SK-N-MC (cell line): ENCODE measurements around the gene SLC34A3.
A peak's percentile ranks its signal among the peaks of the same experiment; 100 is the strongest.

Source experiments
- DNase-seq: peaks from one replicate; pipeline ENCODE4 v3.0.0-alpha.2; 2011; ENCODE audit warnings: low read depth, low spot score
- H3K27ac ChIP-seq: fragments of 200-600 bp; sonication (generic); 2 replicates; pipeline ENCODE4 v1.5.1; 2016; ENCODE audit warnings: mixed run types
- H3K36me3 ChIP-seq: fragments of 200-600 bp; sonication (generic); 2 replicates; pipeline ENCODE4 v1.6.1; 2017; ENCODE audit warnings: antibody characterized with exemption, low read length, mixed read lengths; ENCODE audit not compliant: insufficient read depth
- H3K4me3 ChIP-seq: fragments of 200-600 bp; sonication (generic); 2 replicates; pipeline ENCODE4 v1.5.1; 2016
- H3K9ac ChIP-seq: fragments of 200-600 bp; sonication (generic); 2 replicates; pipeline ENCODE4 v1.8.0; 2017; ENCODE audit warnings: mixed run types, mixed read lengths; ENCODE audit not compliant: insufficient read length
- H3K9me3 ChIP-seq: fragments of 200-600 bp; sonication (generic); 2 replicates; pipeline ENCODE4 v1.6.1; 2017; ENCODE audit warnings: low read depth, mild to moderate bottlenecking, antibody characterized with exemption, low read length, moderate library complexity, mixed read lengths
- EZH2 ChIP-seq: fragments of 200-600 bp; sonication (generic); IDR thresholded peaks from one replicate; pipeline ENCODE4 v1.6.1; 2017; ENCODE audit warnings: antibody characterized with exemption
- FOXP2 ChIP-seq: optimal IDR thresholded peaks from 2 replicates; pipeline ENCODE3; 2011; ENCODE audit warnings: mild to moderate bottlenecking, moderate library complexity; ENCODE audit not compliant: insufficient read depth; ENCODE audit errors: extremely low read length, control extremely low read depth
- POLR2AphosphoS5 ChIP-seq: IDR thresholded peaks from 2 replicates; pipeline ENCODE4 v1.6.1; 2012; ENCODE audit warnings: mild to moderate bottlenecking, low read depth, low read length, borderline replicate concordance

The SLC34A3 gene

DNA sequence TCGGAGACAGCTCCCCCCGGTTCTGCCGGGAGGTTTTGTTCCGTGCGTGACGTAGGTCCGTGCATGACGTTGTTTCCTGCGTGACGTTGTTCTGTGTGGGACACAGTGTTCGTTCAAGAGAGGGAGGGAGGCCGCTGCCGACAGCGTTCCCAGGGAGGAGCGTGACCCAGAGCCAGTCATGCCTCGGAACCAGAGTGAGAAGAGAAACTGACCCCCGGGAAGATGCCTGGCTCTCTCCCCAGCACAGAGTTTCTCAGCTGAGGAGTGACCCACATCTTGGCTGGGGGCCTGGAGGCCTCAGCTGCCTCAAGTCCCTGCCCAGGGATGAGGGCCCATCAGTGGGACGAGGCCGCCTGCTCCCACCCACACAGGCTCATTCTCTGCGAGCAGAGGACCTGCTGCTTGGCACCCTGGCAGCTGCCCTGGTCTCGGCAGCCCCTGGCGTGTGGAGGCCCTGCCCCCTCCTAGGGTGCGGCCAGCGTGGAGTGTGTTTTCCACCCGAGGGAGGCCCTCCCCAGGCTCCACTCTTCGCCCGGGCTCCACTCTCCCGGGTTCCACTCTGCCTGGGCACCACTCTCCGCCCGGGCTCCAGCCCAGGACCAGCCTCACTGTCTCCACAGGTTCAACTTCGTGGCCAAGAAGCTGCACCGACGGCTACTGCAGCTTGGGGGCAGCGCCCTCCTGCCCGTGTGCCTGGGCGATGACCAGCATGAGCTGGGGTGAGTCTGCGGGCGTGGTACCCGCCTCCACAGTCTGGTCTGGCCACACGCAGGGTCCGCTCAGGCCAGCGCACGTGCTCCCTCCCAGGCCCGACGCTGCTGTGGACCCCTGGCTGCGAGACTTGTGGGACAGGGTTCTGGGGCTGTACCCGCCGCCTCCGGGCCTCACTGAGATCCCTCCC lies 17.3 kb upstream of the SLC34A3 start:
- H3K9ac ChIP-seq: no peak overlapping the region
- TF ChIP-seq EZH2 (no peak), FOXP2 (no peak), POLR2AphosphoS5 (no peak)
- H3K36me3 ChIP-seq: no peaks in the 10 kb centered on the region
- H3K9me3 ChIP-seq: no peaks in the 10 kb centered on the region
- no peak overlapping the region for H3K27ac ChIP-seq
- H3K4me3 ChIP-seq: no peak overlapping the region
- DNase-seq: no peak

DNA sequence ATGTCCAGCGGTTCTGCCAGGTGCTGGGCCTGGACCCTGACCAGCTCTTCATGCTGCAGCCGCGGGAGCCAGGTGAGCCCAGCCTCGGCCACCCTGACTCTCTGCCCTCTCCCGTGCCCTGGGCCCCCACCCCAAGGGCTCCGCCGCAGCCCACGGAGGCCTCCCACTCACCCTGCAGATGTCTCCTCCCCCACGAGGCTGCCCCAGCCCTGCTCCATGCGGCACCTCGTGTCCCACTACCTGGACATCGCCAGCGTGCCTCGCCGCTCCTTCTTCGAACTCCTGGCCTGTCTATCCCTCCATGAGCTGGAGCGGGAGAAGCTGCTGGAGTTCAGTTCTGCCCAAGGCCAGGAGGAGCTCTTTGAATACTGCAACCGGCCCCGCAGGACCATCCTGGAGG lies 16.1 kb upstream of the SLC34A3 start:
- no peak overlapping the region for H3K27ac ChIP-seq
- H3K4me3 ChIP-seq: no peak overlapping the region
- no peak overlapping the region for H3K9ac ChIP-seq
- no peaks in the 10 kb centered on the region for H3K36me3 ChIP-seq
- DNase-seq: no peak
- no peaks in the 10 kb centered on the region for H3K9me3 ChIP-seq
- TF ChIP-seq POLR2AphosphoS5 (no peak), EZH2 (no peak), FOXP2 (no peak)

- Histone ChIP-seq H3K9ac (no peak overlapping the region), H3K36me3 (no peaks in the 10 kb centered on the region), H3K9me3 (no peaks in the 10 kb centered on the region), H3K27ac (no peak overlapping the region), H3K4me3 (no peak overlapping the region)
- TF ChIP-seq EZH2 (no peak), FOXP2 (no peak), POLR2AphosphoS5 (no peak)
- DNase-seq: no peak
Observed at GRCh38 chr9:137215196-137215986, 15.3 kb upstream of the SLC34A3 start.

DNA sequence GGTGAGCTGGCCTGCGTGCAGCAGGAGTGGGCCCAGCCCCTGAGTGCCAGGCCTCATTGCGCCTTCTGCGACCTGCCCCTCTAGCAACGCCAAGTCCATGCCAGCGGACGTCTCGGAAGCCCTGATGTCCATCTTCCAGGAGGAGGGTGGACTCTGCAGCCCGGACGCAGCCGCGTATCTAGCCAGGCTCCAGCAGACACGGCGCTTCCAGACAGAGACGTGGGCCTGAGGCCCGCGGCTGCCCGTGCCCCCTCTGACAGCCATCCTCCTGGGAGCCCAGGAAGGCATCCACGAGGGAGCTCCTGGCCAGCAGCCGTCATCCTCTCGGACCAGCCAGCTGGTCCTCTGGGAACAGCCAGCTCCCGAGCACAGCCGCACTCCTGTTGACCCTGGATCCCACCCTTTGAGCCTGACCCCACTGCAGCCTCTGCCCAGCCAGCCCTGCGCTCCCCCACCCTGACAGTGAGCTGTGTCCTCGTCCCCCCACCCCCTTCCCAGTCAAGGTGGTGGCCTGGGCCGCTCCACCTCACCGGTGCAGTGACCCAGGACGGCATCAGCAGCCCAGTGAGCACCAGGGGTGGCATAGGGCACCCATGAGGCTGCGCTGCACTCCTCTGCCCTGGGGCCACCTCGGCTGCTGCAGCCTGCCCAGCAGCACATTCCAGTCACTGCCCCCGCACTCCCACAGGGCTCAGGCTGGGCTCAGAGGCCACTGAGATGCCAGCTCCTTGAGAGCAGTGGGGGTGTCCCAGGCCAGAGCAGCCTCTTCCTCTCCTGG lies 14.3 kb upstream of the SLC34A3 start:
- TF ChIP-seq FOXP2 (no peak), EZH2 (no peak), POLR2AphosphoS5 (no peak)
- H3K9ac ChIP-seq: no peak overlapping the region
- no peaks in the 10 kb centered on the region for H3K9me3 ChIP-seq
- no peaks in the 10 kb centered on the region for H3K36me3 ChIP-seq
- DNase-seq: no peak
- no peak overlapping the region for H3K4me3 ChIP-seq
- no peak overlapping the region for H3K27ac ChIP-seq

DNA sequence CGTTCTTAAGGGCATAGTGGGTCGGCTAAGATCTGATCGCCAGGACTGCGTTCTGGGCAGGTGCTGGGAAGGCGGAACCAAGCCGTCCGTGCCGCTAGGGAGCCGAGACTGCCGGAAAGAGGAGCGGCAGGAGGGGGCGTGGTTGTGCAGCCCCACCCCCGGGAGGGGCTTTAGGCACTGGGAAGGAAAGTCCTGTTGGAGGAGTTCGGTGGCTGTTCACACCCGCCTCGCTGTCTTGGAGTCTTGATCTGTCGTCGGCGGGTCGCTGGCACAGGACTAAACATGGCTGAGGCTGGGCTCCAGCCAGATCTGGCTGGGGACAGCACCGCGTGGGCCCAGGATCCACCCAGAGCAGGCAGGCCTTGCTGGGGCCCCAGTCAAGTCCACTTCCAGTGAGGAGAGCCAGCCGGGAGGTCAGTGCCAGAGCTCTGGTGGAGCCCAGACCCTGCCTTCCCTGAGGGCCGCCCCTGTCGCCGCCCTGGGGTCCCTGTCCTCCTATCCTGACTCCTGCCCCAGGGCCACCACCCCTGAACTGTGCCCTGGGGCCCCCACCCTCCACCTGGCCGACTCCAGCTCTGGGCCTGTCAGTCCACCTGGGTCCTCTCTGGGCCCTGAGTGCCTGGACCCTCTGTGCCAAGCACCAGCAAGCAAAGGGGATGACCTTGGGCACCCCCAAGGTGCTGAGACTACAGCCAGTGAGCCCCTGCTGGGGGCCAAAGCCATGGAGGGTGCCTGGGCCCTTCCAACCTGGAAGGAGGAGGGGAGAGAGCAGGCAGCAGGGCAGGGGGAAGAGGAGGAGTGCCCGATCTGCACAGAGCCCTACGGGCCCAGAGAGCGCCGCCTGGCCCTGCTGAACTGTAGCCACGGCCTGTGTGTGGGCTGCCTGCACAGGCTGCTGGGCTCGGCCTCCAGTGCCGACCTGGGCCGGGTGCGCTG lies 13.2 kb upstream of the SLC34A3 start:
- no peak for TF ChIP-seq EZH2
- TF ChIP-seq POLR2AphosphoS5: peak; percentile 68
- H3K9me3 ChIP-seq: no peaks in the 10 kb centered on the region
- no peaks in the 10 kb centered on the region for H3K36me3 ChIP-seq
- no peak overlapping the region for H3K27ac ChIP-seq
- peak overlapping the region; percentile 72 for H3K4me3 ChIP-seq
- H3K9ac ChIP-seq: peak overlapping the region; percentile 55
- DNase-seq: no peak

DNA sequence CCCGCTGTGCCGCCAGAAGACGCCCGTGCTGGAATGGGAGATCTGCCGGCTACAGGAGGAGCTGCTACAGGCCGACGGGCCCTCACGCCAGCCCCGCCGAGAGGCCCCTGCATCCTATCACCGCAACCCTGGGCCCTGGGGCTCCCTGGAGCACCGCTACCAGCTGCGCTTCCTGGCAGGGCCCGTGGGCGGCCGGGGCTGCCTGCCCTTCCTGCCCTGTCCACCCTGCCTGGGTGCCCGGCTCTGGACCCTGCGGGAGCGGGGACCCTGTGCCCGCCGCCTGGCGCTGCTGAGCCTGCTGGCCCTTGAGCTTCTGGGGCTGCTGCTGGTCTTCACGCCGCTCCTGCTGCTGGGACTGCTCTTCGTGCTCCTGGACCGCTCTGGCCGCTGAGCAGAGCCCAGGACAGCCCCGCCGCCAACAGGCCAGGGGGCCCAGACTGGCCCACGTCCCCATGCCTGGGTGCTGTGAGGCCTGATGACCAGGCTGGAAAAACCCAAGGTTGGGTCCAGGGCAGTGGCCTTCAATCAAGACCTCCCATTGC lies 12.4 kb upstream of the SLC34A3 start:
- no peak for DNase-seq
- no peak overlapping the region for H3K27ac ChIP-seq
- no peak overlapping the region for H3K4me3 ChIP-seq

GRCh38 chr9:137218754-137219271 lies 11.9 kb upstream of the SLC34A3 start:
- Histone ChIP-seq H3K27ac (no peak overlapping the region), H3K9me3 (no peaks in the 10 kb centered on the region), H3K4me3 (no peak overlapping the region), H3K9ac (no peak overlapping the region), H3K36me3 (no peaks in the 10 kb centered on the region)
- TF ChIP-seq FOXP2: no peak
- TF ChIP-seq EZH2: no peak
- TF ChIP-seq POLR2AphosphoS5: no peak
- no peak for DNase-seq

More for the DNA sequence above, 12.4 kb upstream of the SLC34A3 start:
- Histone ChIP-seq H3K36me3 (no peaks in the 10 kb centered on the region), H3K9ac (no peak overlapping the region), H3K9me3 (no peaks in the 10 kb centered on the region)
- TF ChIP-seq FOXP2 (no peak), EZH2 (no peak), POLR2AphosphoS5 (no peak)
